T-helper 1 cell (primary cell): ENCODE data around the gene CCDC102A.
"Not testable (repeated sequence)": the region's sequence is repeated elsewhere in the genome, so short reads cannot be mapped to it uniquely, and the experiment has no call there.

ENCODE experiments used
- DNase-seq, 5 donors: peaks; one replicate each; pipeline ENCODE4 v3.0.0-alpha.2; 2012 to 2020

CCDC102A gene

GRCh38 chr16:57564571-57565270 is 28.4 kb upstream of the CCDC102A start:
- DNase-seq, result no peak

GRCh38 chr16:57563761-57564160 is 27.4 kb upstream of the CCDC102A start:
- DNase-seq, result no peak

GRCh38 chr16:57563487-57563750 is 27.0 kb upstream of the CCDC102A start:
- DNase-seq, result no peak

GRCh38 chr16:57562669-57563486 is 26.5 kb upstream of the CCDC102A start:
- DNase-seq, result no peak

- DNase-seq, result no peak
Measured at GRCh38 chr16:57562066-57562465, 25.7 kb upstream of the CCDC102A start.

- no peak for DNase-seq
Measured at GRCh38 chr16:57559072-57559790, 22.9 kb upstream of the CCDC102A start.

GRCh38 chr16:57556941-57557541 is 20.7 kb upstream of the CCDC102A start:
- no peak for DNase-seq

- no peak for DNase-seq
Measured at GRCh38 chr16:57555831-57556230, 19.5 kb upstream of the CCDC102A start.

- no peak for DNase-seq
Measured at GRCh38 chr16:57551057-57551456, 14.7 kb upstream of the CCDC102A start.

- DNase-seq, result no peak
Measured at GRCh38 chr16:57549730-57550129, 13.4 kb upstream of the CCDC102A start.

- DNase-seq, result no peak
Measured at GRCh38 chr16:57548408-57548807, 12.0 kb upstream of the CCDC102A start.

- not testable (repeated sequence) for DNase-seq
Measured at GRCh38 chr16:57547524-57547923, 11.2 kb upstream of the CCDC102A start.

GRCh38 chr16:57544124-57544653 is 7.8 kb upstream of the CCDC102A start:
- no peak for DNase-seq

- DNase-seq, result no peak
Measured at GRCh38 chr16:57541754-57542435, 5.5 kb upstream of the CCDC102A start.

- no peak for DNase-seq
Measured at GRCh38 chr16:57540906-57541753, 4.8 kb upstream of the CCDC102A start.

GRCh38 chr16:57540387-57540786 is 4.0 kb upstream of the CCDC102A start:
- DNase-seq, result no peak

GRCh38 chr16:57539072-57539796 is 2.9 kb upstream of the CCDC102A start:
- DNase-seq, result peak in 1 of 5 donors; percentile 68

GRCh38 chr16:57538235-57538721 is 1.9 kb upstream of the CCDC102A start:
- peak in 1 of 5 donors; percentile 48 for DNase-seq

- DNase-seq, result peak in 1 of 5 donors; percentile 46
Measured at GRCh38 chr16:57537581-57538234, 1.3 kb upstream of the CCDC102A start.

- DNase-seq, result no peak
Measured at GRCh38 chr16:57537194-57537505, 779 bp upstream of the CCDC102A start.
